Neural cell (in vitro differentiated cells): ENCODE results near the gene PYGO2. TPM values are rescaled to one million over a fixed set of nuclear protein-coding genes. Genes with fewer than 3 reads are reported as not detected.

Experiments used
- H2AFZ ChIP-seq: fragments of 200-600, 300-800 bp; sonication (generic), shearing (Covaris generic); 2 replicates; pipeline ENCODE4 v1.6.0; 2014; ENCODE audit warnings: low read depth, mild to moderate bottlenecking, antibody characterized with exemption, low read length, moderate library complexity
- H3F3A ChIP-seq: fragments of 200-600 bp; shearing (Covaris generic); 2 replicates; pipeline ENCODE4 v1.6.1; 2016; ENCODE audit warnings: mild to moderate bottlenecking, moderate library complexity, mixed read lengths, antibody characterized with exemption, low read length; ENCODE audit not compliant: insufficient read depth, poor library complexity, severe bottlenecking
- H3K27ac ChIP-seq: fragments of 200-600, 300-800 bp; sonication (generic), shearing (Covaris generic); 2 replicates; pipeline ENCODE4 v1.5.1; 2014; ENCODE audit warnings: mild to moderate bottlenecking, low read length, moderate library complexity
- H3K27me3 ChIP-seq: fragments of 300-800, 200-600 bp; sonication (generic), shearing (Covaris generic); 2 replicates; pipeline ENCODE4 v1.6.0; 2014; ENCODE audit warnings: mild to moderate bottlenecking, low read depth, low read length, moderate library complexity; ENCODE audit not compliant: insufficient read depth
- H3K36me3 ChIP-seq: fragments of 300-800, 200-600 bp; sonication (generic), shearing (Covaris generic); 2 replicates; pipeline ENCODE4 v1.5.1; 2014; ENCODE audit warnings: mild to moderate bottlenecking, antibody characterized with exemption, low read length, moderate library complexity; ENCODE audit not compliant: insufficient read depth
- H3K4me2 ChIP-seq: fragments of 300-800, 200-600 bp; sonication (generic), shearing (Covaris generic); 2 replicates; pipeline ENCODE4 v1.6.0; 2014; ENCODE audit warnings: mild to moderate bottlenecking, low read length
- H3K4me3 ChIP-seq: fragments of 300-800, 200-600 bp; sonication (generic), shearing (Covaris generic); 2 replicates; pipeline ENCODE4 v1.5.1; 2014; ENCODE audit warnings: mild to moderate bottlenecking, low read length, moderate library complexity
- H3K79me2 ChIP-seq: fragments of 200-600 bp; shearing (Covaris generic); replicated peaks from 2 replicates; pipeline ENCODE4 v1.6.0; 2014; ENCODE audit warnings: mild to moderate bottlenecking, low read length, moderate library complexity; ENCODE audit not compliant: insufficient read depth
- H3K9ac ChIP-seq: fragments of 300-800, 200-600 bp; sonication (generic), shearing (Covaris generic); 2 replicates; pipeline ENCODE4 v1.6.1; 2016; ENCODE audit warnings: mild to moderate bottlenecking, low read length, mixed read lengths
- H3K9me2 ChIP-seq: fragments of 200-600 bp; shearing (Covaris generic); 2 replicates; pipeline ENCODE4 v1.6.1; 2016; ENCODE audit warnings: mild to moderate bottlenecking, low read length, mixed read lengths; ENCODE audit not compliant: insufficient read depth
- H3K9me3 ChIP-seq: fragments of 200-600, 300-800 bp; sonication (generic), shearing (Covaris generic); 2 replicates; pipeline ENCODE4 v1.6.1; 2016; ENCODE audit warnings: mild to moderate bottlenecking, mixed run types, low read length, moderate library complexity, mixed read lengths
- H4K20me1 ChIP-seq: fragments of 200-600 bp; shearing (Covaris generic); 2 replicates; pipeline ENCODE4 v1.6.1; 2016; ENCODE audit warnings: mild to moderate bottlenecking, mixed run types; ENCODE audit not compliant: insufficient read depth
- CTCF ChIP-seq: fragments of 450-650 bp; IDR thresholded peaks from 2 replicates; pipeline ENCODE4 v1.5.1; 2014; ENCODE audit warnings: antibody characterized with exemption, mild to moderate bottlenecking, moderate library complexity; ENCODE audit not compliant: poor library complexity, severe bottlenecking
- EP300 ChIP-seq: fragments of 450-650 bp; conservative IDR thresholded peaks from 2 replicates; pipeline ENCODE4 v1.6.1; 2014; ENCODE audit warnings: antibody characterized with exemption, mild to moderate bottlenecking, moderate library complexity; ENCODE audit not compliant: poor library complexity, severe bottlenecking
- EZH2 ChIP-seq: fragments of 200-600, 300-800 bp; shearing (Covaris generic), sonication (generic); IDR thresholded peaks from 2 replicates; pipeline ENCODE4 v1.6.1; 2014; ENCODE audit warnings: antibody characterized with exemption, low read length, borderline replicate concordance, mild to moderate bottlenecking; ENCODE audit not compliant: insufficient read depth, poor library complexity, severe bottlenecking
- MXI1 ChIP-seq: fragments of 450-650 bp; conservative IDR thresholded peaks from 2 replicates; pipeline ENCODE4 v1.6.1; 2014; ENCODE audit warnings: antibody characterized with exemption, mild to moderate bottlenecking; ENCODE audit not compliant: poor library complexity, severe bottlenecking
- POLR2AphosphoS5 ChIP-seq: IDR thresholded peaks from 2 replicates; pipeline ENCODE4 v1.6.1; 2012
- RAD21 ChIP-seq: fragments of 450-650 bp; conservative IDR thresholded peaks from 2 replicates; pipeline ENCODE4 v1.6.1; 2014; ENCODE audit warnings: antibody characterized with exemption, mild to moderate bottlenecking, moderate library complexity
- REST ChIP-seq: IDR thresholded peaks from 2 replicates; pipeline ENCODE4 v1.6.1; 2012; ENCODE audit warnings: borderline replicate concordance
- SMC3 ChIP-seq: fragments of 450-650 bp; conservative IDR thresholded peaks from 2 replicates; pipeline ENCODE4 v1.6.1; 2014; ENCODE audit warnings: antibody characterized with exemption, mild to moderate bottlenecking, moderate library complexity; ENCODE audit not compliant: poor library complexity
- TAF1 ChIP-seq: IDR thresholded peaks from 2 replicates; pipeline ENCODE4 v1.6.1; 2012; ENCODE audit warnings: low read depth
- polyA plus RNA-seq: library from polyadenylated mRNA; depleted of rRNA; stranded (reverse); fragments of >200 nt; gene quantifications from 2 replicates; pipeline ENCODE4 v1.2.3, GENCODE V29; 2014

PYGO2 gene
- polyA plus RNA-seq, 1 donor from 2014 or later, result 13.4 TPM

GRCh38 chr1:154998201-154998780, 36.7 kb upstream of the PYGO2 start:
- Histone ChIP-seq H3K4me2 (no peak overlapping the region), H3K9me2 (no peaks in the 10 kb centered on the region), H3K79me2 (no peaks in the 10 kb centered on the region), H3K27ac (no peak overlapping the region), H3K9me3 (no peaks in the 10 kb centered on the region), H2AFZ (no peak overlapping the region), H3F3A (peaks cover 3% of the 10 kb centered on the region), H3K27me3 (peaks cover 7% of the 10 kb centered on the region), H3K4me3 (no peak overlapping the region), H3K9ac (no peak overlapping the region), H3K36me3 (no peaks in the 10 kb centered on the region), H4K20me1 (no peaks in the 10 kb centered on the region)
- TF ChIP-seq POLR2AphosphoS5 (no peak), TAF1 (no peak), SMC3 (no peak), CTCF (no peak), MXI1 (no peak), EP300 (no peak), REST (no peak), RAD21 (no peak), EZH2 (no peak)

- H2AFZ ChIP-seq, result no peak overlapping the region
- H3K9me2 ChIP-seq, result no peaks in the 10 kb centered on the region
- H3F3A ChIP-seq, result peaks cover 3% of the 10 kb centered on the region
- no peak overlapping the region for H3K4me3 ChIP-seq
- TF ChIP-seq EP300 (no peak), CTCF (no peak), POLR2AphosphoS5 (no peak), SMC3 (no peak), MXI1 (no peak), TAF1 (no peak), EZH2 (no peak), REST (no peak), RAD21 (no peak)
- no peak overlapping the region for H3K4me2 ChIP-seq
- H3K27me3 ChIP-seq, result no peaks in the 10 kb centered on the region
- H3K36me3 ChIP-seq, result no peaks in the 10 kb centered on the region
- no peaks in the 10 kb centered on the region for H3K9me3 ChIP-seq
- no peak overlapping the region for H3K27ac ChIP-seq
- no peaks in the 10 kb centered on the region for H3K79me2 ChIP-seq
- no peak overlapping the region for H3K9ac ChIP-seq
- H4K20me1 ChIP-seq, result no peaks in the 10 kb centered on the region
Observed at GRCh38 chr1:154996966-154997701, 35.6 kb upstream of the PYGO2 start.
